IMR-90 (cell line): Measurements from ENCODE around the gene DMXL2. TPM values are rescaled to one million over a fixed set of nuclear protein-coding genes. Genes with fewer than 3 reads are reported as not detected.

Source experiments
- ATAC-seq: fragments of 200-7000 bp; cut with Tn5 transposase; 2 replicates; pipeline ENCODE4 v1.9.1; 2020; ENCODE audit warnings: low read depth, mild to moderate bottlenecking, moderate library complexity
- BruUV-seq: library from RNA; stranded (reverse); fragments of 400-500 nt; replicated peaks from 2 replicates; lab custom pipeline; 2021; lab: Mats Ljungman, UMichigan
- CTCF ChIA-PET: fragments of 300-600 bp; formaldehyde crosslinking; extraction: SDS; loops from one replicate; lab custom pipeline; 2021; ENCODE audit warnings: antibody characterized with exemption; lab: Yijun Ruan, JAX
- POLR2A ChIA-PET: fragments of 300-600 bp; sonication (Branson Sonifier 250); formaldehyde crosslinking; loops from one replicate; lab custom pipeline; 2022; ENCODE audit warnings: antibody characterized with exemption; ENCODE audit not compliant: unreplicated experiment; lab: Charles Lee
- DNase-seq: peaks from one replicate; pipeline ENCODE4 v3.0.0; 2013
- H2AFZ ChIP-seq: replicated peaks from 2 replicates; pipeline ENCODE3; 2013; ENCODE audit warnings: low read length, mild to moderate bottlenecking; ENCODE audit not compliant: poor library complexity
- H2AK5ac ChIP-seq: 2 replicates; pipeline ENCODE4 v1.6.1; 2013; ENCODE audit warnings: low read depth, low read length, inconsistent platforms
- H2AK9ac ChIP-seq: replicated peaks from 2 replicates; pipeline ENCODE3; 2013; ENCODE audit warnings: mild to moderate bottlenecking, low read depth, low read length, moderate library complexity; ENCODE audit not compliant: poor library complexity
- H2BK120ac ChIP-seq: 2 replicates; pipeline ENCODE4 v1.6.1; 2013; ENCODE audit warnings: low read depth, low read length, inconsistent platforms
- H2BK15ac ChIP-seq: 3 replicates; pipeline ENCODE4 v1.6.1; 2013; ENCODE audit warnings: low read depth, low read length, inconsistent platforms
- H2BK20ac ChIP-seq: 2 replicates; pipeline ENCODE4 v1.6.1; 2013; ENCODE audit warnings: low read depth, mild to moderate bottlenecking, inconsistent platforms, low read length, moderate library complexity
- H2BK5ac ChIP-seq: 2 replicates; pipeline ENCODE4 v1.6.1; 2013; ENCODE audit warnings: mild to moderate bottlenecking, low read depth, low read length, inconsistent platforms; ENCODE audit not compliant: poor library complexity, severe bottlenecking
- H3K14ac ChIP-seq: replicated peaks from 2 replicates; pipeline ENCODE4 v1.6.1; 2013; ENCODE audit warnings: low read depth, low read length, inconsistent platforms
- H3K18ac ChIP-seq: 2 replicates; pipeline ENCODE4 v1.6.1; 2013; ENCODE audit warnings: low read depth, low read length, control low read depth
- H3K23ac ChIP-seq: 2 replicates; pipeline ENCODE4 v1.6.1; 2013; ENCODE audit warnings: low read depth, low read length, inconsistent platforms
- H3K27ac ChIP-seq: 2 replicates; pipeline ENCODE4 v1.5.1; 2013; ENCODE audit warnings: mild to moderate bottlenecking, control low read depth, low read length; ENCODE audit not compliant: insufficient read depth
- H3K27me3 ChIP-seq: 2 replicates; pipeline ENCODE4 v1.6.1; 2013; ENCODE audit warnings: low read length; ENCODE audit not compliant: control insufficient read depth, insufficient read depth
- H3K36me3 ChIP-seq: 2 replicates; pipeline ENCODE4 v1.6.1; 2013; ENCODE audit warnings: low read length, mixed read lengths; ENCODE audit not compliant: control insufficient read depth, insufficient read depth
- H3K4ac ChIP-seq: 2 replicates; pipeline ENCODE4 v1.6.1; 2013; ENCODE audit warnings: low read depth, low read length, inconsistent platforms
- H3K4me1 ChIP-seq: 2 replicates; pipeline ENCODE4 v1.6.1; 2013; ENCODE audit warnings: low read length, mixed read lengths; ENCODE audit not compliant: control insufficient read depth, insufficient read depth
- H3K4me2 ChIP-seq: 2 replicates; pipeline ENCODE4 v1.6.1; 2013; ENCODE audit warnings: low read depth, mild to moderate bottlenecking, control low read depth, low read length, moderate library complexity
- H3K4me3 ChIP-seq: 2 replicates; pipeline ENCODE4 v1.5.1; 2013; ENCODE audit warnings: low read depth, mild to moderate bottlenecking, control low read depth, low read length, moderate library complexity; ENCODE audit not compliant: insufficient read depth
- H3K56ac ChIP-seq: 2 replicates; pipeline ENCODE4 v1.6.1; 2013; ENCODE audit warnings: low read length, inconsistent platforms; ENCODE audit not compliant: insufficient read depth; ENCODE audit errors: extremely low read depth
- H3K79me1 ChIP-seq, 2 experiments: 2 replicates each; pipeline ENCODE4 v1.6.1; 2013; ENCODE audit warnings: low read length in 2 of 2, inconsistent platforms in 1 of 2, low read depth in 1 of 2
- H3K9ac ChIP-seq: 2 replicates; pipeline ENCODE4 v1.6.1; 2013; ENCODE audit warnings: low read depth, low read length, control low read depth
- H3K9me1 ChIP-seq: 2 replicates; pipeline ENCODE4 v1.6.1; 2013; ENCODE audit warnings: low read length, inconsistent platforms; ENCODE audit not compliant: insufficient read depth
- H3K9me3 ChIP-seq: 2 replicates; pipeline ENCODE4 v1.6.1; 2013; ENCODE audit warnings: low read length; ENCODE audit not compliant: control insufficient read depth, insufficient read depth
- H4K20me1 ChIP-seq: 2 replicates; pipeline ENCODE4 v1.6.1; 2013; ENCODE audit warnings: low read length, inconsistent platforms; ENCODE audit not compliant: insufficient read depth
- H4K5ac ChIP-seq: 2 replicates; pipeline ENCODE4 v1.6.1; 2013; ENCODE audit warnings: mild to moderate bottlenecking, low read depth, low read length, control low read depth
- H4K8ac ChIP-seq, 2 experiments: 2 replicates each; pipeline ENCODE4 v1.6.1; 2013; ENCODE audit warnings: low read depth in 2 of 2, low read length in 2 of 2, control low read depth in 1 of 2, inconsistent platforms in 1 of 2
- H4K91ac ChIP-seq: 2 replicates; pipeline ENCODE4 v1.6.1; 2013; ENCODE audit warnings: low read depth, low read length, inconsistent platforms; ENCODE audit not compliant: insufficient read depth
- BHLHE40 ChIP-seq: fragments of 150-350 bp; IDR thresholded peaks from 2 replicates; pipeline ENCODE4 v1.6.1; 2016; ENCODE audit warnings: mild to moderate bottlenecking, low read depth, low read length
- CEBPB ChIP-seq: IDR thresholded peaks from 2 replicates; pipeline ENCODE4 v1.6.1; 2012; ENCODE audit warnings: low read depth, low read length, improper control_type of control experiment
- CHD1 ChIP-seq: IDR thresholded peaks from 2 replicates; pipeline ENCODE4 v1.6.1; 2012; ENCODE audit warnings: low read depth, low read length, improper control_type of control experiment
- CTCF ChIP-seq: conservative IDR thresholded peaks from 2 replicates; pipeline ENCODE4 v1.5.1; 2012; ENCODE audit warnings: mild to moderate bottlenecking, low read depth, low read length, improper control_type of control experiment
- ELK1 ChIP-seq: fragments of 150-350 bp; IDR thresholded peaks from 2 replicates; pipeline ENCODE4 v1.6.1; 2016; ENCODE audit warnings: low read depth, mild to moderate bottlenecking, low read length, moderate library complexity, borderline replicate concordance
- FOS ChIP-seq: fragments of 150-350 bp; IDR thresholded peaks from 2 replicates; pipeline ENCODE4 v1.6.1; 2016; ENCODE audit warnings: low read depth, low read length
- MAFK ChIP-seq: IDR thresholded peaks from 2 replicates; pipeline ENCODE4 v1.6.1; 2012; ENCODE audit warnings: low read depth, low read length, improper control_type of control experiment
- MAZ ChIP-seq: IDR thresholded peaks from 2 replicates; pipeline ENCODE4 v1.6.1; 2012; ENCODE audit warnings: low read depth, mild to moderate bottlenecking, low read length, improper control_type of control experiment, moderate library complexity, borderline replicate concordance
- MXI1 ChIP-seq: IDR thresholded peaks from 2 replicates; pipeline ENCODE4 v1.6.1; 2012; ENCODE audit warnings: low read depth, mild to moderate bottlenecking, low read length, moderate library complexity, borderline replicate concordance
- NFE2L2 ChIP-seq: fragments of 150-350 bp; IDR thresholded peaks from 2 replicates; pipeline ENCODE4 v1.6.1; 2016; ENCODE audit warnings: low read depth, mild to moderate bottlenecking, low read length
- POLR2A ChIP-seq: IDR thresholded peaks from 2 replicates; pipeline ENCODE4 v1.6.1; 2012; ENCODE audit warnings: mild to moderate bottlenecking, low read depth, low read length
- RAD21 ChIP-seq: IDR thresholded peaks from 2 replicates; pipeline ENCODE4 v1.6.1; 2012; ENCODE audit warnings: low read length, improper control_type of control experiment
- RCOR1 ChIP-seq: IDR thresholded peaks from 2 replicates; pipeline ENCODE4 v1.6.1; 2012; ENCODE audit warnings: mild to moderate bottlenecking, low read length, improper control_type of control experiment; ENCODE audit not compliant: insufficient replicate concordance
- RFX5 ChIP-seq: IDR thresholded peaks from 2 replicates; pipeline ENCODE4 v1.8.0; 2012; ENCODE audit warnings: low read depth, mild to moderate bottlenecking, low read length, moderate library complexity
- SMC3 ChIP-seq: fragments of 150-350 bp; IDR thresholded peaks from 2 replicates; pipeline ENCODE4 v1.6.1; 2016; ENCODE audit warnings: low read depth, mild to moderate bottlenecking, antibody characterized with exemption, low read length, moderate library complexity
- USF2 ChIP-seq: fragments of 150-350 bp; IDR thresholded peaks from 2 replicates; pipeline ENCODE4 v1.6.1; 2017; ENCODE audit warnings: mild to moderate bottlenecking, antibody characterized with exemption, low read length, low read depth
- WGBS, 2 experiments: methylation state at CpG; one replicate each; pipeline versions ENCODE4 v1.1.5 to v1.1.7; 2013; ENCODE audit warnings: missing lambda C conversion rate in 2 of 2; ENCODE audit not compliant: insufficient read length in 1 of 2; ENCODE audit errors: extremely low coverage in 2 of 2; 5-methylcytosine and 5-hydroxymethylcytosine counted together
- dilution Hi-C: fragments of 300-500 bp; cut with HindIII; formaldehyde crosslinking; loops from one replicate; pipeline ENCODE4 v1.14.3; 2018; ENCODE audit warnings: low sequenced_read_pairs; ENCODE audit not compliant: unreplicated experiment
- in situ Hi-C: fragments of 300-500 bp; cut with MboI; formaldehyde crosslinking; loops from 3 replicates; pipeline ENCODE4 v1.14.3; 2019; ENCODE audit warnings: low sequenced_read_pairs, inconsistent platforms, mixed read lengths
- intact Hi-C: fragments of 100-400 bp; cut with micrococcal nuclease; formaldehyde crosslinking; loops from 2 replicates; pipeline ENCODE4 v1.10.0; 2022
- polyA plus RNA-seq, 3 experiments: library from polyadenylated mRNA; depleted of rRNA; stranded (reverse); fragments of >200 nt; gene quantifications; 2 replicates each; pipeline ENCODE4 v1.2.3, GENCODE V29; 2012; ENCODE audit warnings: low replicate concordance in 1 of 3
- total RNA-seq: library from RNA; depleted of rRNA; stranded (reverse); fragments of >200 nt; gene quantifications from 2 replicates; pipeline ENCODE4 v1.2.3, GENCODE V29; 2012

DMXL2 gene
- total and polyA plus RNA-seq, 2 of the 4 experiments (the other 2 are of a cell fraction) = 9.7 to 21.9 TPM

- H2BK15ac ChIP-seq = no peak overlapping the region
- no peak overlapping the region for H3K4me3 ChIP-seq
- no peak overlapping the region for H2AK9ac ChIP-seq
- H4K91ac ChIP-seq = no peak overlapping the region
- no peaks in the 10 kb centered on the region for H3K79me1 ChIP-seq
- ChIA-PET POLR2A (no interaction called here), CTCF (interaction anchor here (1.3 kb wide), 1 partner anchor 129 kb away, joined by 5 read pairs; no protein-coding TSS in a partner anchor)
- dilution Hi-C loops = no loop called here
- H2BK20ac ChIP-seq = no peak overlapping the region
- ATAC-seq (peak; percentile 24; the same call in 1 of the 2 replicates), DNase-seq (peak; percentile 43)
- H3K4me1 ChIP-seq = no peaks in the 10 kb centered on the region
- H3K14ac ChIP-seq = no peak overlapping the region
- WGBS, 2 experiments = 43% methylated on average over 1 of the region's 3 CpGs; no CpG with 5 or more reads in 1 of the 2 experiments
- H3K4ac ChIP-seq = no peak overlapping the region
- in situ Hi-C loops = loop anchor here (25.0 kb wide), 1 partner anchor 265 kb away; no protein-coding TSS in a partner anchor
- H4K8ac ChIP-seq = no peak overlapping the region
- TF ChIP-seq SMC3 (no peak), USF2 (no peak), RFX5 (no peak), CTCF (no peak), RAD21 (no peak), FOS (no peak), ELK1 (no peak), MXI1 (no peak), CEBPB (no peak), RCOR1 (no peak), CHD1 (no peak), MAZ (no peak), POLR2A (no peak), NFE2L2 (no peak), MAFK (no peak), BHLHE40 (no peak)
- no peak overlapping the region for H3K27ac ChIP-seq
- H2BK120ac ChIP-seq = no peak overlapping the region
- H4K20me1 ChIP-seq = no peaks in the 10 kb centered on the region
- H2AK5ac ChIP-seq = no peak overlapping the region
- H3K4me2 ChIP-seq = no peak overlapping the region
- no TSS peak for BruUV-seq
- H3K9me3 ChIP-seq = no peaks in the 10 kb centered on the region
- intact Hi-C loops = no loop called here
- peak overlapping the region; percentile 2 for H2AFZ ChIP-seq
- no peak overlapping the region for H3K9ac ChIP-seq
- no peaks in the 10 kb centered on the region for H3K9me1 ChIP-seq
- no peak overlapping the region for H3K18ac ChIP-seq
- no peak overlapping the region for H3K23ac ChIP-seq
- no peaks in the 10 kb centered on the region for H3K36me3 ChIP-seq
- H2BK5ac ChIP-seq = no peak overlapping the region
- H3K27me3 ChIP-seq = peaks cover 9% of the 10 kb centered on the region
- H3K56ac ChIP-seq = no peak overlapping the region
- H4K5ac ChIP-seq = no peak overlapping the region
Observed at GRCh38 chr15:51647128-51647562, 24.6 kb upstream of the DMXL2 start.
